ENCODE measurements around the gene PSME1. TPM values are rescaled to one million over a fixed set of nuclear protein-coding genes. Genes with fewer than 3 reads are reported as not detected.

Gene PSME1
- total RNA-seq, 1 donor from 2014 or later: 140 TPM

DNA sequence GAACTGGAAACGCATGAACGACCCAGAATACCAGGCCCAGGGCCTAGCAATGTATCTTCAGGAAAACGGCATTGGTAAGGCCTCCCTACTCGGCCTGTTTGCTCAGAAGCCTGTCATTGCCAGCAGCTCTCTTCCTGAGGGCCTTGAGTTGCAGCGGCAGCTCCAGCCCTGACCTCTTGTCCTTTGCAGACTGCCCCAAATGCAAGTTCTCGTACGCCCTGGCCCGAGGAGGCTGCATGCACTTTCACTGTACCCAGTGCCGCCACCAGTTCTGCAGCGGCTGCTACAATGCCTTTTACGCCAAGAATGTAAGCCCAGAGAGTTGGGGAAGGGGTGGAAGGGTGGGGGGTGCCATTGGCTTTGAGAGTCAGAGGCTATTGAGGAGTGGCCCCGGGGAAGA lies 21.3 kb downstream of the PSME1 start:
- DNase-seq (ENCODE audit: missing footprints) (no peak), ATAC-seq (no peak)
- intact Hi-C loops (cut with DNase I): no loop called here

DNA sequence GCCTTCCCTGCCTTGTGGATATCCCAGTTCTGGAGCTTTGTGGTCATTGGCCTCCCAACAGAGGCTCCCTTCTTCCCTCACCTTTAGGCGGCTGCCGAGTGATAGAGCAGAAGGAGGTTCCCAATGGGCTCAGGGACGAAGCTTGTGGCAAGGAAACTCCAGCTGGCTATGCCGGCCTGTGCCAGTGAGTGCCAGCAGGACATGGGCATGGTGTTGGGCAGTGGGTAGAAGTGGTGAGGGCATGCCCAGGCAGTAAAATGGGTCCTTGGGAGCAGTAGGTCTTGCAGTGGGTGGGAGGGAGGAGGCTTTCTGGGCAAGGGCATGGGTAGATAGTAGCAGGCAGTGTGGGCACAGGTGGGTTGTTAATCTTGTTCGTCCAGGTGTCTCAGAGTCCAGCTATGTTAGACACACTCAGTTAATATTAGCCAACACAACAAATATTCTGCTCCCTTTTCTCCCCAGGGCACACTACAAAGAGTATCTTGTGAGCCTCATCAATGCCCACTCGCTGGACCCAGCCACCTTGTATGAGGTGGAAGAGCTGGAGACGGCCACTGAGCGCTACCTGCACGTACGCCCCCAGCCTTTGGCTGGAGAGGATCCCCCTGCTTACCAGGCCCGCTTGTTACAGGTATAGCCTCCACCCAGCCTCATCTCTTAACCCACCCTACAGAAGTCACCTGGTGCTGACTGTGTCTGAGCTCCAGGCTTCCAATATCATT lies 23.9 kb downstream of the PSME1 start:
- no peak for ATAC-seq
- intact Hi-C loops (cut with DNase I): no loop called here
- DNase-seq (ENCODE audit: missing footprints): no peak

DNA sequence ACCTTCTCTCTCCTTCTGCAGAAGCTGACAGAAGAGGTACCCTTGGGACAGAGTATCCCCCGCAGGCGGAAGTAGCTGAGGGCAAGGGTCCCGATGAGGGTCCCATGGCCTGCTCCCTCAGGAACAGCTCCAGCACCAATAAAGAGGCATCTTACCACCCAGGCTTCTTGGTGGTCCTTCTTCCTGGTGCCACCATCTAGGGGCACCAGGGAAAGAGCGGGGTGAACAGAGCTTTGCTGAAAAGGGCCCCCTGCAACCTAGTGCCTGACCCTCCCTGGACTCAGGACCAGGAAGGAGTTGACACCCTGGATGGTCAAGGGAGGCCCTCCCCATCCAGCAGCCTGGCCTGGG lies 24.5 kb downstream of the PSME1 start:
- ATAC-seq (peak; percentile 7), DNase-seq (ENCODE audit: missing footprints) (no peak)
- intact Hi-C loops (cut with DNase I): no loop called here

DNA sequence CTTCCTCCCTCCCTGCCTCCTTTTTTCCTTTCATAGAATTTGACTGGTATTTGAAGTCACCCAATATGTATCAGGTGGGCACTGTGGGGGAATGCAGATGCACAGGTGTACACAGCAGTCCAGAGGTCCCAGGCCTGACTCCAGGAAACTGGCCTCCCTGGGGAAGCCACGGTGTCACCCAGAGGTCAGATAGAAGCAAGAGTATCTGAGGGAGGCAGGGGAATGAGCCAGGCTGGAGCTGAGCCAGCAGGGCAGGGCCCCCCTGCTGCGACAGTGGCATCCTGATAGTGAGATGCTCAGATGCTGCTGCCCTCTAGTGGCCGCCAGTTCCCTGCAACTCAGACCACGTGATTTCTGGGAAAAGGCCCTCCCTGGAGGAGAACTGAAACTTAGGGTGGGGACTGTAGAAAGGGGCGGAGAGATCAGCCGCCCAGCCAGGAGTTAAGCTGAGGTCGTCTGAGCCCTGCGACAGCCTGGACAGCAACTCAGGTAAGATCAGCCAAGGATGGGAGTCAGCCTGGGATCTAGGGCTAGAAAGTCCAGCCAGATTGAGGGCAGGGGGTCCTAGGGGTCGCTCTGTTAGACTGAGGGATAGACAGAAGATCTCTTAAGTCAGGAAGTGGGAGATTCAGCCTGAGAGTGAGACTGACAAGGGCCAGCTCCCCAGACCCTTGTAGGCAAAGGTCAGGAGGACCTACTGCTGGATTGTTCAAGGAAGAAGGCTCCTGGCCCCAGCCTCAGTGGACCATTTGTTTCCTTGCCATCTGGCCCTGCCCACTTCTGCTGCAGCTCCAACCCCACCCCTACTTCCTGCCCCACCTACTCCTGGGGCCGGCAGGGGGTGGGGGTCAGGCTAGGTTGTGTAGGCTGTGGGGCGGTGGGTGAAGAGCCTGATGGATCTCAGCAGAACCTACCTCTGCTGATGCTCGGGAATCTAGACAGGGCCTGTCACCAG lies 25.1 kb downstream of the PSME1 start, which contains the start of gene IRF9:
Gene IRF9, plus strand, starts transcription at position 416 of the 955 bp plus-strand sequence. CDS start 880 bp downstream, outside the sequence.
- DNase-seq (ENCODE audit: missing footprints) (peak; percentile 96), ATAC-seq (peak; percentile 94)
- intact Hi-C loops (cut with DNase I): loop anchor here (1.0 kb wide), 1 partner anchor 47 kb away; the partner anchor contains the start of genes DCAF11 and NRL

DNA sequence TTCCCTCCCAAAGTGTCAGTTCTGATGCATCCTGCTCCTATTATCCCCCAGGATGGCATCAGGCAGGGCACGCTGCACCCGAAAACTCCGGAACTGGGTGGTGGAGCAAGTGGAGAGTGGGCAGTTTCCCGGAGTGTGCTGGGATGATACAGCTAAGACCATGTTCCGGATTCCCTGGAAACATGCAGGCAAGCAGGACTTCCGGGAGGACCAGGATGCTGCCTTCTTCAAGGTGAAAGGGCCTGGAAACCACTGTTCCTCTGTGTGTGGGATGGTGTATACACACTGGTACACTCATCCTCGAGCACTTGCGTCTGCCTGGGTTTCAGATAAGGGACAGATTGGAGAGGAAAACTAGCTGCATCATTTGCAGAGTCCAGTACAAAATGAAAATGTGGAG lies 26.1 kb downstream of the PSME1 start:
- intact Hi-C loops (cut with DNase I): no loop called here
- DNase-seq (ENCODE audit: missing footprints): no peak

DNA sequence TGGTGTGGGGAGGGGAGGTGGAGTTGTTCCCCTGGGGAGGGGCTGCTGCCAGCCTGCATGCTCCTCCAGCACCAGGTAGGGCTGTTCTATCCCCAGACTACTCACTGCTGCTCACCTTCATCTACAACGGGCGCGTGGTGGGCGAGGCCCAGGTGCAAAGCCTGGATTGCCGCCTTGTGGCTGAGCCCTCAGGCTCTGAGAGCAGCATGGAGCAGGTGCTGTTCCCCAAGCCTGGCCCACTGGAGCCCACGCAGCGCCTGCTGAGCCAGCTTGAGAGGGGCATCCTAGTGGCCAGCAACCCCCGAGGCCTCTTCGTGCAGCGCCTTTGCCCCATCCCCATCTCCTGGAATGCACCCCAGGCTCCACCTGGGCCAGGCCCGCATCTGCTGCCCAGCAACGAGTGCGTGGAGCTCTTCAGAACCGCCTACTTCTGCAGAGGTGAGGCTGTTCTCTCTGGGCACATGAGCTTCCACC lies 28.6 kb downstream of the PSME1 start:
- ATAC-seq: no peak
- intact Hi-C loops (cut with DNase I): no loop called here
- DNase-seq (ENCODE audit: missing footprints): no peak

More for the DNA sequence above, 26.1 kb downstream of the PSME1 start:
- ATAC-seq: no peak

DNA sequence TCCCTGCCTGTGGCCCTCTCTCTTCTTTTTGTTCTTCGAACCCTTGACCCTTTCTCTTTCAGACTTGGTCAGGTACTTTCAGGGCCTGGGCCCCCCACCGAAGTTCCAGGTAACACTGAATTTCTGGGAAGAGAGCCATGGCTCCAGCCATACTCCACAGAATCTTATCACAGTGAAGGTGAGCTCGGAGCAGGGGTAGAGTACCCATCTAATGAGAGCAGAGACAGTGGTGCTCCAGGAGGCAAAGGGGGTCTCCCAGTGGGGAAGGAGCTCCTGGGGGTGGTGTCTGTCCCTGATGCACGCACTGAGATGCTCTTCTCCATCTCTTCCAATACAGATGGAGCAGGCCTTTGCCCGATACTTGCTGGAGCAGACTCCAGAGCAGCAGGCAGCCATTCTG lies 29.8 kb downstream of the PSME1 start:
- intact Hi-C loops (cut with DNase I): no loop called here
- no peak for ATAC-seq

DNA sequence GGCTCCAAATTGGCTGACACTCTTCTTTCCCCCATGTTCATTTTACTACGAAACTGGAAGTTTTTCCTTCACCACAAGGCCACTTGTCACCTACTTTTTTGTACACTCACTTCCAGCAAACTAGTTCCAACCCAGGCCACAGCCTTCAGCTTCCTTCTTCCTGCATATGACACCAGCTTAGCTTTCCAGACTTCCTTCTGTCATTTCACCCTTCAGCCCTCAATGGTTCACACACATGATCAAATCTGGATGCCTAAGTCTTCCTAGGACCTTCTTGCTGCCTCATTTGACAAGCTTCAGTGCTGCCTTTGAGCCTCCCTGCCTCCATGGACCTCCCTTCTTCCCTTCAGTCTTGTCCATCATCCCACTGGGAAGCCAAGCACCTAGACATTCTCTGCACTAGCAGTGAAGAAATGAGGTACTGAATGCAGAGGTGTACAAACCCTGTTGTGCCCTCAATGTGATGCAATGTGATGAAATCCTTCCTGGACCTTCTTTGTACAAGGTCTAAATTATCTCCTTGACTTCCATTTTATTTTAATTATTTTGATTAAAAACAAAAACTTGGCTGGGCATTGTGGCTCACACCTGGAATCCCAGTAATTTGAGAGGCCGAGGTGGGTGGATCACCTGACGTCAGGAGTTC lies 31.6 kb downstream of the PSME1 start:
- ATAC-seq (no peak), DNase-seq (ENCODE audit: missing footprints) (no peak)
- intact Hi-C loops (cut with DNase I): no loop called here

More for the DNA sequence above, 29.8 kb downstream of the PSME1 start:
- DNase-seq (ENCODE audit: missing footprints): no peak

DNA sequence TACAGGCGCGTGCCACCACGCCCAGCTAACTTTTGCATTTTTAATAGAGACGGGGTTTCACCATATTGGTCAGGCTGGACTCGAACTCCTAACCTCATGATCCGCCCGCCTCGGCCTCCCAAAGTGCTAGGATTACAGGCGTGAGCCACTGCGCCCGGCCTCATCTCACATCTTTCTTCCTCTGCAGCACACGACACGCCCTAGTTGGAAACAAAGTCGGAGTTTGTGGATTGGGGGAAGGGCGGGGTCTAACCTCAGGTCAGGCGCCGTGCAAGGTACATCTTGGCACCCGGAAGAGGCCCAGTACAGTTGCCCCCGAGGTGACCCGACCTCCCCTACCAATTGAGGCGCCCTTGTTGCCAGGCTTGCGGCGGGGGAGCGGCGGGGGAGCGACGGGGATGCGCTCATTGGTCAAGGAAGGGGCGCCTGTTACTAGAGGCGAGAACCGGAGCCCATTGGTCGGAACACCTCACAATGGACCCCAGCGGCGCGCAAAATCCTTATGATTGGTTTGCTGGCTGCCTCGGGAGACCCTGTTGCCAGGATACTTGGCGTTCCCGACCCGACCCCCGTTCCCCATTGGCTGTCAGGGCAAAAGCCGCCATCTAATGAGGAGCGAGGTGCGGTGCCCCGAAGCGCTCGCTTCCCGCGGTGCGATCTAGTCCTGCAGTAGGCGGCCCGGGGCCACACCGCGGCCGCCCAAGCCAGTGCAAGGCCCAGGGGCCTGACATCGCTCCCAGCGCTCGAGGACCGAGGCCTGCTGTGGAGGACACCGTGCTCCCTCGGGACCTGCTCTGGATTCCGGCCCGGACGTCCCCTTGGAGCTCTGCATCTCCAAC lies 35.6 kb downstream of the PSME1 start, which contains the start of gene REC8:
Gene REC8, plus strand, starts transcription at position 659 of the 839 bp plus-strand sequence. CDS start 473 bp downstream, outside the sequence.
- peak; percentile 63 for ATAC-seq
- intact Hi-C loops (cut with DNase I): no loop called here
- DNase-seq (ENCODE audit: missing footprints): peak; percentile 78

DNA sequence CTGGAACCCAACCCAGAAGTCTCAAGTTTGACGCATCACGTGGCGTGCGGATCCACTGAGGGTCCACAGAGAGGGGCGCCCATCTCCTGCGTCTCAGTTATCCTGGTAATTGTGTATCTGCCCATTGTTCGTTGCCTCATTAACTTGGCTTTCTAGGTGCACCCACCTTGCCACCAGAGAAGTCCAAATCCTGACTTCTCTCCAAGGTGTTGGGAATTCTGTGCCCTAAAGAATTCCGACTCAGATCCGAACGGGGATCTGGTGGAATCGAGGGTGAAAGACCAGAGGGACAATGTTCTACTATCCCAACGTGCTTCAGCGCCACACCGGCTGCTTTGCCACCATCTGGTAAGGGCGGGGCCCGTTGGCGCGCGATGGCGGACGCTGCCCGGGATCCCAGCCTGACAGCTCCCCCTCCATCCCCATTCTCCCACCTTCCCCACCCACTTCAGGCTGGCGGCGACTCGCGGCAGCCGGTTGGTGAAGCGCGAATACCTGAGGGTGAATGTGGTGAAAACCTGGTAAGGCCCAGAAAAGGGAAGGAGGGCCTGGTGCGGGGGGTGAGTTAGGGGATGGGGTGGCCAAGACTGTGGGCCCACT lies 36.4 kb downstream of the PSME1 start:
- DNase-seq (ENCODE audit: missing footprints): peak; percentile 60
- intact Hi-C loops (cut with DNase I): no loop called here
- ATAC-seq: no peak

DNA sequence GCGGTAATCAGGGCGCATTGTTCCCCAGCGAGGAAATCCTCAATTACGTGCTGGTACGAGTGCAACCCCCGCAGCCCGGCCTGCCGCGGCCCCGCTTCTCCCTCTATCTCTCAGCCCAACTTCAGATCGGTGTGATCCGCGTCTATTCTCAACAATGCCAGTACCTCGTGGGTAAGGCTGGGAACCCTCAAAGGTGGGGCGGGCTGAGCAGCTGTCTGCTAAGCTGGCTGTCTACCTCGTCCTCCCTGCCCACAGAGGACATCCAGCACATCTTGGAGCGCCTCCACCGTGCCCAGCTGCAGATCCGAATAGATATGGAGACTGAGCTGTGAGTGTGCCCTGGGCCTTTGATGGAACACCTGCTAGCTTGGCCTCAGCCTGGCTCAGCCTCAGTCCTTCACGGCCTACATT lies 36.9 kb downstream of the PSME1 start:
- ATAC-seq: no peak
- no peak for DNase-seq (ENCODE audit: missing footprints)
- intact Hi-C loops (cut with DNase I): no loop called here

DNA sequence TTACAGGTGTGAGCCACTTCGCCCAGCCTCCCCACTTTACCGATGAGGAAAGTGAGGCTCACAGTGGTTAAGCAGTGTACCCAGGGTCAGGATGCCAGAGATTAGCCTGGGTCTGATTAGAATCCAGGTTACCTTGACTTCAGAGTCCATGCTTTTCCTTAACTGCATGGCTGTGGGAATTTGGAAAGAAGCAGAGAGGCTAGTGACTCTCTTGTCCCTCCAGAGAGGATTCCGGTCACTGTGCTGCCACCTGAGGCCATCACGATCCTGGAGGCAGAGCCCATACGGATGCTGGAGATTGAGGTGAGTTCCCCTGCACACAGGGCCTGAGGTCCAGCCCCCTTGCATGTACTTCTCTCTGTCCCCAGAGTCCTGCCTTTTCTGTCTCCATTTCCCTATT lies 40.6 kb downstream of the PSME1 start:
- DNase-seq (ENCODE audit: missing footprints) (no peak), ATAC-seq (no peak)
- intact Hi-C loops (cut with DNase I): no loop called here

DNA sequence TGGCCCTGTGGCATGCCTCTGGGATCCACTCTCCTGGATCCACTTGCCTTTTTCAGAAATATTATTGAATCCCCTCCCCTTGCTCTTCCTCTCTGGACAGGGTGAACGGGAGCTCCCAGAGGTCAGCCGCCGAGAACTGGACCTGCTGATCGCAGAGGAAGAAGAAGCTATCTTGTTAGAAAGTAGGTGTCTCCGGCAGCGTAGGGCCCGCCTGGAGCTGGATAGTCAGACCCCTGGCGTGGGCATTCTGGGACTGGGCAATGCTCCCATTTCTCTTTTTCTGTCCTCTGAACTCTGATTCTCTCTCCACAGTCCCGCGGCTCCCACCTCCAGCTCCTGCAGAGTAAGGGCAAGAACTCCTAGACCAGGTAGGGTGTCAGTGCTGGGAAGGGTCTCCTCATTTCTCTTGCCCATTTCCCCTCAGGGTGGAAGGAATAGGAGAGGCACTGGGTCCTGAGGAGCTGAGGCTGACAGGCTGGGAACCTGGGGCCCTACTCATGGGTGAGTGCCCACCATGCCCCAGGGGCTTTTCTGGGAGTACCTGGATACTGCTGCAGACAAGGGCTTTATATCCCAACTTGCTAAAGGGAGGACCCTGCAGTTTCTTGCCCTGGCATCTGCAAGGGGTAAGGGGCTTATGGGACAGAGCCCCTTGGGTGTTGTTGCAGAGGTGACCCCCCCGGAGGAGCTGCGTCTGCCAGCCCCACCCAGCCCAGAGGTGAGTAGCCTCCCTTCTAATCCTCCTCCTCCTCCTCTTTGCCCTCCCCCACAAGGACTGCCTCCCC lies 41.2 kb downstream of the PSME1 start:
- no peak for ATAC-seq
- no peak for DNase-seq (ENCODE audit: missing footprints)
- intact Hi-C loops (cut with DNase I): no loop called here

DNA sequence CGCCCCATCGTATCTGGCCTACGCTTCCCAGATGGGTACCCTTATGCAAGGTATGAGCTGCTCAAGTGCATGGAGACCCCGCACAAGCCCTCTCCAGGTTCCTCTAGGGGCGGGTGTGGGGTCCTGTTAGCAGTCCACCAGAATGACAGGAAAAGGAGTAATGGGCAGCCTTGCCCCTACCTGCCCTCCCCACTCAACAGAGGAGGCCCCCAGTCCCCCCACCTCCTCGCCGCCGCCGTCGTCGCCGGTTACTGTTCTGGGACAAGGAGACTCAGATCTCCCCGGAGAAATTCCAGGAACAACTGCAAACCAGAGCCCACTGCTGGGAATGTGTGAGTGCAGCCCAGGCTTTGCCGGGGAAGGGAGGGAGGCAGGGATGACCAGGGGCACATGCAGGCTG lies 41.9 kb downstream of the PSME1 start:
- intact Hi-C loops (cut with DNase I): no loop called here
- ATAC-seq (no peak), DNase-seq (ENCODE audit: missing footprints) (no peak)

DNA sequence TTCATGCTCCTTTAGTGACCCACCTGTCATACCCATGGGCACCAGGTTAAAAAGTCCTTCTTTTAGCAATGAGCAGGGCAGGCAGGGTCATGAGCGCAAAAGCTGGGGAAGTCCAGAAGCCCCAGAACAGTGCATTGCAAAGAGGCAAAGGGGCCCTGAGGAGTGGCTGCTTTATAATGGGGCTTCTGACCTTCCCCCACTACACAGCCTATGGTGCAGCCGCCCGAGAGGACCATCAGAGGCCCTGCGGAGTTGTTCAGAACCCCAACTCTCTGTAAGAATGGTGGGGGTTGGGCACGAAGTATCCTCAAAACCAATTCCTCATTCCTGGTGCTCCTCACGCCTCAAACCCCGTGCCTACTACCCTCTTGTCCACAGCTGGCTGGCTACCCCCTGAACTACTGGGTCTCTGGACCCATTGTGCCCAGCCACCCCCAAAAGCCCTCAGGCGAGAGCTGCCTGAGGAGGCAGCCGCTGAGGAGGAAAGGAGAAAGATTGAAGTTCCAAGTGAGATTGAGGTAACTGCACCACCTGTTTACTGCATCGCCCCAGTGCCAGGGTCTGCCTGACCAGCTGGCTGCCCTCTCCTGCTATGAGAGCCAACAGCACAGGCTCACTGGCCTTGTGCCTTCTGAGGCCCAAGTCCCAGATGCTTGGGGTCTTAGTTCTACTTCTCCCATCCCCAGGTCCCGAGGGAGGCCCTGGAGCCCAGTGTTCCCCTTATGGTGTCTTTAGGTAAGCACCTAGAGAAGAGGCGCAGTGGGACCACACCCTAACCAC lies 42.6 kb downstream of the PSME1 start:
- intact Hi-C loops (cut with DNase I): no loop called here
- no peak for DNase-seq (ENCODE audit: missing footprints)
- no peak for ATAC-seq

DNA sequence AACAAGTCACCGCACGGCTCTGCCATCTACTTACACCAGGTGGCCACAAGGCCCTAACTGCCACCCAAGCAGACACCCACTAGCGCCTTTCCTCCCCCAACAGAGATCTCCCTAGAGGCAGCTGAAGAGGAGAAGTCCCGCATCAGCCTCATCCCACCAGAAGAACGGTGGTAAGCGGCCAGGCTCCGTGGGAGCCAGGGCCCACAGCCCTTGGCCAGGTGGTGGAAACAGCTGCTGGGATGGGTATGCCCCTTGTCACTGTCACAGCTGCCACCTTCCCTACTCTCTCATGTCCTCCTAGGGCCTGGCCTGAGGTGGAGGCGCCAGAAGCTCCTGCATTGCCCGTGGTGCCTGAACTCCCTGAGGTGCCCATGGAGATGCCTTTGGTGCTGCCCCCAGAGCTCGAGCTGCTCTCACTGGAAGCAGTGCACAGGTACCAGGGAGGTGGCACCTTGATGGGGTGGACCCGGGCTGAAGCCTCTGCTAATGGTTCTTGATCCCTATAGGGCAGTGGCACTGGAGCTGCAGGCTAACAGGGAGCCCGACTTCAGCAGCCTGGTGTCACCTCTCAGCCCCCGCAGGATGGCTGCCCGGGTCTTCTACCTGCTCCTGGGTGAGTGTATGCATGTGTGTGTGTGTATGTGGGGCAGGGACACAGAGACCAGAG lies 43.4 kb downstream of the PSME1 start:
- intact Hi-C loops (cut with DNase I): no loop called here
- DNase-seq (ENCODE audit: missing footprints) (no peak), ATAC-seq (no peak)
